MCF 10A (cell line): Measurements from ENCODE around the gene RAI1. TPM values are rescaled to one million over a fixed set of nuclear protein-coding genes. Genes with fewer than 3 reads are reported as not detected.

Experiments
- BruUV-seq: library from RNA; stranded (reverse); fragments of 400-500 nt; replicated peaks from 2 replicates; lab custom pipeline; 2021; lab: Mats Ljungman, UMichigan
- CTCF ChIA-PET: fragments of 300-600 bp; sonication (Branson Sonifier 250); formaldehyde crosslinking; extraction: SDS; loops from one replicate; lab custom pipeline; 2021; ENCODE audit warnings: antibody characterized with exemption, inconsistent platforms; lab: Yijun Ruan, JAX
- POLR2A ChIA-PET: fragments of 300-600, 350-650 bp; sonication (Branson Sonifier 250); formaldehyde crosslinking; extraction: SDS; loops from one replicate; lab custom pipeline; 2020; ENCODE audit warnings: antibody characterized with exemption, inconsistent platforms; lab: Yijun Ruan, JAX
- DNase-seq: peaks from one replicate; pipeline ENCODE4 v3.0.0-alpha.2; 2018; ENCODE audit not compliant: unreplicated experiment
- H3K27ac Mint-ChIP-seq: one replicate; pipeline ENCODE4 v1.8.0; 2022; ENCODE audit warnings: mild to moderate bottlenecking, low read depth, mixed read lengths; ENCODE audit not compliant: unreplicated experiment
- H3K27me3 Mint-ChIP-seq: one replicate; pipeline ENCODE4 v1.8.0; 2022; ENCODE audit warnings: mixed read lengths; ENCODE audit not compliant: insufficient read depth, unreplicated experiment
- H3K36me3 Mint-ChIP-seq: one replicate; pipeline ENCODE4 v1.8.0; 2022; ENCODE audit warnings: mild to moderate bottlenecking, moderate library complexity, mixed read lengths; ENCODE audit not compliant: insufficient read depth, unreplicated experiment
- H3K4me1 Mint-ChIP-seq: one replicate; pipeline ENCODE4 v1.8.0; 2022; ENCODE audit warnings: mixed read lengths; ENCODE audit not compliant: insufficient read depth, unreplicated experiment
- H3K4me3 Mint-ChIP-seq: one replicate; pipeline ENCODE4 v1.8.0; 2022; ENCODE audit warnings: mild to moderate bottlenecking, moderate library complexity, mixed read lengths; ENCODE audit not compliant: unreplicated experiment
- H3K9me3 Mint-ChIP-seq: one replicate; pipeline ENCODE4 v1.8.0; 2022; ENCODE audit warnings: mixed read lengths; ENCODE audit not compliant: unreplicated experiment
- intact Hi-C: fragments of 100-400 bp; cut with micrococcal nuclease; formaldehyde crosslinking; loops from 2 replicates; pipeline ENCODE4 v1.14.1; 2022
- total RNA-seq: library from RNA; stranded (reverse); gene quantifications from 2 replicates; pipeline ENCODE4 v1.2.3, GENCODE V29; 2022
- TF ChIP-seq, protein P1 (sequence below): fragments of 200-600 bp; IDR thresholded peaks from one replicate; pipeline ENCODE4 v1.8.0; 2022; ENCODE audit warnings: antibody characterized with exemption, mild to moderate bottlenecking; ENCODE audit not compliant: unreplicated experiment

The RAI1 gene
- total RNA-seq, 1 experiment from 2014 or later = 30.4 TPM

DNA sequence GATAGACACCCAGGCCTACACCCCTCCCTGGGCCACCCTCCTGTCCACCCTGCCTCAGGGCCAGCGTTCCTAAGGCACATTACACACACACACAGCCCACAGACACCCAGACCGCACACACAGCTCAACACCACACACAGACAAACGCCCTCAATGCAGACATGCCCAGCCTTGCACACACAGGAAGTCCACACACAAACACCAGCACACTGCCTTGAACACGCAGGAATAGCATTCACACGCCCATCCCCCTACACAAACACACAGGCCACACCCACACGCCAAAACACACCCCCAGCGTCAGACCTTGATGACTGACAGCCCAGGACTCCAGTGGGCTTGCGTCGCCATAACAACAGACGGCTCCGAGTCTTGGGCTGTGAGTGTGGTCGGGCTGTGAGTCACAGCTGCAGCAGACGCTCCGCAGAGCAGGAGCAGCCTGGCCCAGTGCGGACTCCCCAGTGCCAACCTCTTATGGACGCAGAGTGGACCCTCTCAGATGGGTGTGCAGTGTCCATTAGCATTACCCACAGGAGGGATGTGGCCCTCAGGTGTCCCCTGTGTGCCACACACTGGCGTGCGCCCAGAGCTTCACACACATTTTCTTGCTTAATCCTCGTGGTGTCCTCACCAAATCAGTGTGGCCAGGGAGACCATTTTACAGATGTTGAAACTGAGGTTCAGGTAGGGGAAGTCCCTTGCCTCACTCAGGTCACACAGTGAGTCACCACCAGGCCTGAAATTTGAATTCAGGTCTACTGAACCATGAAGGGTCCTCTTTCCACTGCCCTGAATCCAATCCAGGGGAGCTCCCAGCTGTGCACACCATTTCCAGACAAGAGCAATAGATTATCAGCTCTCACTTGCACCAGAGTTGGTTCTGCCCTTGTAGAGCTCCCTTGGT, 17.8 kb upstream of the RAI1 start:
- TF ChIP-seq, protein P1, sequence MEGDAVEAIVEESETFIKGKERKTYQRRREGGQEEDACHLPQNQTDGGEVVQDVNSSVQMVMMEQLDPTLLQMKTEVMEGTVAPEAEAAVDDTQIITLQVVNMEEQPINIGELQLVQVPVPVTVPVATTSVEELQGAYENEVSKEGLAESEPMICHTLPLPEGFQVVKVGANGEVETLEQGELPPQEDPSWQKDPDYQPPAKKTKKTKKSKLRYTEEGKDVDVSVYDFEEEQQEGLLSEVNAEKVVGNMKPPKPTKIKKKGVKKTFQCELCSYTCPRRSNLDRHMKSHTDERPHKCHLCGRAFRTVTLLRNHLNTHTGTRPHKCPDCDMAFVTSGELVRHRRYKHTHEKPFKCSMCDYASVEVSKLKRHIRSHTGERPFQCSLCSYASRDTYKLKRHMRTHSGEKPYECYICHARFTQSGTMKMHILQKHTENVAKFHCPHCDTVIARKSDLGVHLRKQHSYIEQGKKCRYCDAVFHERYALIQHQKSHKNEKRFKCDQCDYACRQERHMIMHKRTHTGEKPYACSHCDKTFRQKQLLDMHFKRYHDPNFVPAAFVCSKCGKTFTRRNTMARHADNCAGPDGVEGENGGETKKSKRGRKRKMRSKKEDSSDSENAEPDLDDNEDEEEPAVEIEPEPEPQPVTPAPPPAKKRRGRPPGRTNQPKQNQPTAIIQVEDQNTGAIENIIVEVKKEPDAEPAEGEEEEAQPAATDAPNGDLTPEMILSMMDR = no peak
- Mint-ChIP-seq H3K4me3 (no peak overlapping the region), H3K9me3 (peaks cover 8% of the 10 kb centered on the region), H3K36me3 (no peaks in the 10 kb centered on the region), H3K4me1 (peaks cover 22% of the 10 kb centered on the region), H3K27me3 (no peaks in the 10 kb centered on the region), H3K27ac (no peak overlapping the region)
- intact Hi-C loops = no loop called here
- CTCF ChIA-PET = interaction anchor here (0.6 to 1.6 kb wide), 4 partner anchors 9 to 21 kb away, joined by 3 to 7 read pairs (median 3); no protein-coding TSS in a partner anchor
- no TSS peak for BruUV-seq
- DNase-seq = peak; percentile 81
- POLR2A ChIA-PET = interaction anchor here (0.6 to 1.1 kb wide), 2 partner anchors 171 to 183 kb away, joined by 3 read pairs; no protein-coding TSS in a partner anchor

DNA sequence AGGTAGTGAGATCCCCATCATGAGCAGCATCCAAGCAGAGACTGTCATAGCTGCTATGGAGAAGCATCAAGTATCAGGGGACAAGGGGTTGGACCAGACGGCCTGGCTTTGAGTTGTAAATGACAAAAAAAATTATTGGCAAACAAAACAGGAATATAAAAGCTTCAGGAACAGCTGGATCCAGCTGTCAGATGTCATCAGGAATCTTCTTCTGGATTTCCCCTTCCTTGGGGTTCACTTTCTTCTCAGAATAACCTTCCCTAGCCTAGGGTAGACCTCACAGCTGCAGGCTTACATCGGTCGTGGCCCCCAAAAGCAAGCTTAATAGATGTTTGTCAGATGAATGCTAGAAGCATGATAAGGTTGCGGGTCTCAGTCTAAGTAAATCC, 17.2 kb upstream of the RAI1 start:
- ChIA-PET CTCF (interaction anchor here (0.6 to 1.6 kb wide), 4 partner anchors 9 to 287 kb away, joined by 3 to 7 read pairs (median 4); no protein-coding TSS in a partner anchor), POLR2A (interaction anchor here (0.6 to 1.1 kb wide), 2 partner anchors 171 to 184 kb away, joined by 3 read pairs; no protein-coding TSS in a partner anchor)
- H3K36me3 Mint-ChIP-seq = no peaks in the 10 kb centered on the region
- intact Hi-C loops = no loop called here
- H3K9me3 Mint-ChIP-seq = peaks cover 3% of the 10 kb centered on the region
- DNase-seq = no peak
- TF ChIP-seq, protein P1 = no peak
- no TSS peak for BruUV-seq
- H3K4me1 Mint-ChIP-seq = peaks cover 25% of the 10 kb centered on the region
- H3K4me3 Mint-ChIP-seq = no peak overlapping the region
- H3K27ac Mint-ChIP-seq = no peak overlapping the region
- H3K27me3 Mint-ChIP-seq = no peaks in the 10 kb centered on the region

DNA sequence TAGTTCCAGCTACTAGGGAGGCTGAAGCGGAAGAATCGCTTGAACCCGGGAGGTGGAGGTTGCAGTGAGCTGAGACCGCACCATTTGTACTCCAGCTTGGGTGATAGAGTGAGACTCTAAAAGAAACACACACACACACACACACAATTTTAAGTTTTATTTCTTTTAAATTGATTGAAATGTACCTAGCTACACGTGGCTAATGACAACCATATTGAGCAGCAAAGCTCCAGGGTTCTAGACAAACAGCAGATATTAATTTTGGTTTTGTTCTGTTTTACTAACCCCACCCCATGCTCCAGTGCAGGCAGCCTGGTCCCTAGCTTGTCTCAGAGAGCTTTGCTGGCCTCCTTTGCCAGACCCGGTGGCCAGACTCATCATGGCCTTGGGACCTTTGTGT, 16.0 kb upstream of the RAI1 start:
- Mint-ChIP-seq H3K27me3 (no peaks in the 10 kb centered on the region), H3K4me3 (no peak overlapping the region), H3K4me1 (peaks cover 25% of the 10 kb centered on the region), H3K36me3 (no peaks in the 10 kb centered on the region), H3K27ac (no peak overlapping the region), H3K9me3 (no peaks in the 10 kb centered on the region)
- no TSS peak for BruUV-seq
- DNase-seq = no peak
- ChIA-PET CTCF (interaction anchor here (0.6 to 2.6 kb wide), 6 partner anchors 10 to 311 kb away, joined by 3 to 10 read pairs (median 4); no protein-coding TSS in a partner anchor), POLR2A (interaction anchor here (0.6 to 2.2 kb wide), 3 partner anchors 11 to 262 kb away, joined by 3 to 6 read pairs (median 3); no protein-coding TSS in a partner anchor)
- TF ChIP-seq, protein P1 = no peak
- intact Hi-C loops = no loop called here
